Osteocyte (in vitro differentiated cells): Measurements from ENCODE around the gene ABHD2. TPM values are rescaled to one million over a fixed set of nuclear protein-coding genes. Genes with fewer than 3 reads are reported as not detected.

ENCODE experiments used
- DNase-seq: peaks from one replicate; pipeline ENCODE4 v3.0.0; 2021; ENCODE audit warnings: mixed read lengths; ENCODE audit not compliant: unreplicated experiment; ENCODE audit errors: extremely low spot score
- H3K27ac Mint-ChIP-seq: one replicate; pipeline ENCODE4 v1.8.0; 2021; ENCODE audit warnings: mild to moderate bottlenecking, mixed read lengths; ENCODE audit not compliant: unreplicated experiment
- H3K27me3 Mint-ChIP-seq: one replicate; pipeline ENCODE4 v1.8.0; 2021; ENCODE audit warnings: mixed read lengths; ENCODE audit not compliant: unreplicated experiment
- H3K36me3 Mint-ChIP-seq: one replicate; pipeline ENCODE4 v1.8.0; 2021; ENCODE audit warnings: mixed read lengths; ENCODE audit not compliant: unreplicated experiment
- H3K4me1 Mint-ChIP-seq: one replicate; pipeline ENCODE4 v1.8.0; 2021; ENCODE audit warnings: mixed read lengths; ENCODE audit not compliant: unreplicated experiment
- H3K4me3 Mint-ChIP-seq: one replicate; pipeline ENCODE4 v1.8.0; 2021; ENCODE audit warnings: mild to moderate bottlenecking, moderate library complexity, mixed read lengths; ENCODE audit not compliant: unreplicated experiment
- H3K9me3 Mint-ChIP-seq: one replicate; pipeline ENCODE4 v1.8.0; 2021; ENCODE audit warnings: mixed read lengths; ENCODE audit not compliant: unreplicated experiment
- CTCF ChIP-seq: fragments of 200-600 bp; sonication (generic); IDR thresholded peaks from 2 replicates; pipeline ENCODE4 v1.5.0; 2021; ENCODE audit warnings: antibody characterized with exemption, mild to moderate bottlenecking, moderate library complexity
- total RNA-seq: library from RNA; stranded (reverse); gene quantifications from 2 replicates; pipeline ENCODE4 v1.2.1, GENCODE V29; 2021

ABHD2 gene
- total RNA-seq, 1 donor from 2014 or later: 85.7 TPM

- Mint-ChIP-seq H3K36me3 (peaks cover 7% of the 10 kb centered on the region), H3K27ac (peak overlapping the region; percentile 85), H3K9me3 (no peaks in the 10 kb centered on the region), H3K4me3 (no peak overlapping the region), H3K4me1 (peaks cover 63% of the 10 kb centered on the region), H3K27me3 (no peaks in the 10 kb centered on the region)
- no peak for TF ChIP-seq CTCF
- DNase-seq: no peak
Observed at GRCh38 chr15:89167267-89168176, 79.3 kb downstream of the ABHD2 start.

DNA sequence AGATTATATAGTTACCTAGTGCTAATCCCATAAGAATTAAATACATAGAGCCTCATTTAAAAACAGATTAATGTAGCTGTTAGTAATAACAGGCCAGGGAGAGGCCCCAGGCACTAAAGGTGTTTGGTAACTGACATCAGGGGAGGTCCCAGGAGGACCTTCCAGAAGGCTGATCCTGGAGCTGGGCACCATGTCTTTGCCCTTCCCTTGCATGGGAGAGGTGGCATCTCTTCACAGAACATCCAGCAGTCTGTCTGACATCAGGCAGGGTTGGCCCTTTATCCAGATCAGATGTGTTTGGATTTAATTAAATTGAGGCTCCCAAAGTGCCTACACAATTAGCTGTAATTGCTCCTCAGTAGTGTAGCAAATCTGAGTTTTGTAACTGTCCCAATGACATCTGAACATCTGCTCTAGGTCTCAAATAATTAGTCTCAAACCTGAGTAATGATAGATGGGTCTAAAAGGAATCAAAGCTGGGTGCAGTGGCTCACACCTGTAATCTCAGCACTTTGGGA is 80.1 kb downstream of the ABHD2 start:
- Mint-ChIP-seq H3K27ac (peak overlapping the region; percentile 85), H3K27me3 (no peaks in the 10 kb centered on the region)
- no peak for TF ChIP-seq CTCF

GRCh38 chr15:89170364-89170763 is 82.1 kb downstream of the ABHD2 start:
- no peak for TF ChIP-seq CTCF
- no peak for DNase-seq
- Mint-ChIP-seq H3K4me1 (peaks cover 50% of the 10 kb centered on the region), H3K36me3 (peaks cover 11% of the 10 kb centered on the region), H3K27me3 (no peaks in the 10 kb centered on the region), H3K27ac (peak overlapping the region; percentile 18), H3K9me3 (no peaks in the 10 kb centered on the region), H3K4me3 (no peak overlapping the region)

More for the DNA sequence above, 80.1 kb downstream of the ABHD2 start:
- H3K9me3 Mint-ChIP-seq: no peaks in the 10 kb centered on the region
- DNase-seq: no peak
- no peak overlapping the region for H3K4me3 Mint-ChIP-seq
- H3K36me3 Mint-ChIP-seq: peaks cover 7% of the 10 kb centered on the region
- peaks cover 54% of the 10 kb centered on the region for H3K4me1 Mint-ChIP-seq

- H3K36me3 Mint-ChIP-seq: peaks cover 20% of the 10 kb centered on the region
- H3K4me3 Mint-ChIP-seq: no peak overlapping the region
- H3K27me3 Mint-ChIP-seq: no peaks in the 10 kb centered on the region
- no peak overlapping the region for H3K27ac Mint-ChIP-seq
- TF ChIP-seq CTCF: peak; percentile 70
- H3K4me1 Mint-ChIP-seq: peaks cover 41% of the 10 kb centered on the region
- no peaks in the 10 kb centered on the region for H3K9me3 Mint-ChIP-seq
- no peak for DNase-seq
Observed at GRCh38 chr15:89171136-89172072, 83.1 kb downstream of the ABHD2 start.
